ENCODE data around the gene PIKFYVE.
"Not testable (repeated sequence)": the region's sequence is repeated elsewhere in the genome, so short reads cannot be mapped to it uniquely, and the experiment has no call there.

The PIKFYVE gene, protein sequence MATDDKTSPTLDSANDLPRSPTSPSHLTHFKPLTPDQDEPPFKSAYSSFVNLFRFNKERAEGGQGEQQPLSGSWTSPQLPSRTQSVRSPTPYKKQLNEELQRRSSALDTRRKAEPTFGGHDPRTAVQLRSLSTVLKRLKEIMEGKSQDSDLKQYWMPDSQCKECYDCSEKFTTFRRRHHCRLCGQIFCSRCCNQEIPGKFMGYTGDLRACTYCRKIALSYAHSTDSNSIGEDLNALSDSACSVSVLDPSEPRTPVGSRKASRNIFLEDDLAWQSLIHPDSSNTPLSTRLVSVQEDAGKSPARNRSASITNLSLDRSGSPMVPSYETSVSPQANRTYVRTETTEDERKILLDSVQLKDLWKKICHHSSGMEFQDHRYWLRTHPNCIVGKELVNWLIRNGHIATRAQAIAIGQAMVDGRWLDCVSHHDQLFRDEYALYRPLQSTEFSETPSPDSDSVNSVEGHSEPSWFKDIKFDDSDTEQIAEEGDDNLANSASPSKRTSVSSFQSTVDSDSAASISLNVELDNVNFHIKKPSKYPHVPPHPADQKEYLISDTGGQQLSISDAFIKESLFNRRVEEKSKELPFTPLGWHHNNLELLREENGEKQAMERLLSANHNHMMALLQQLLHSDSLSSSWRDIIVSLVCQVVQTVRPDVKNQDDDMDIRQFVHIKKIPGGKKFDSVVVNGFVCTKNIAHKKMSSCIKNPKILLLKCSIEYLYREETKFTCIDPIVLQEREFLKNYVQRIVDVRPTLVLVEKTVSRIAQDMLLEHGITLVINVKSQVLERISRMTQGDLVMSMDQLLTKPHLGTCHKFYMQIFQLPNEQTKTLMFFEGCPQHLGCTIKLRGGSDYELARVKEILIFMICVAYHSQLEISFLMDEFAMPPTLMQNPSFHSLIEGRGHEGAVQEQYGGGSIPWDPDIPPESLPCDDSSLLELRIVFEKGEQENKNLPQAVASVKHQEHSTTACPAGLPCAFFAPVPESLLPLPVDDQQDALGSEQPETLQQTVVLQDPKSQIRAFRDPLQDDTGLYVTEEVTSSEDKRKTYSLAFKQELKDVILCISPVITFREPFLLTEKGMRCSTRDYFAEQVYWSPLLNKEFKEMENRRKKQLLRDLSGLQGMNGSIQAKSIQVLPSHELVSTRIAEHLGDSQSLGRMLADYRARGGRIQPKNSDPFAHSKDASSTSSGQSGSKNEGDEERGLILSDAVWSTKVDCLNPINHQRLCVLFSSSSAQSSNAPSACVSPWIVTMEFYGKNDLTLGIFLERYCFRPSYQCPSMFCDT (N-terminal part only)

DNA sequence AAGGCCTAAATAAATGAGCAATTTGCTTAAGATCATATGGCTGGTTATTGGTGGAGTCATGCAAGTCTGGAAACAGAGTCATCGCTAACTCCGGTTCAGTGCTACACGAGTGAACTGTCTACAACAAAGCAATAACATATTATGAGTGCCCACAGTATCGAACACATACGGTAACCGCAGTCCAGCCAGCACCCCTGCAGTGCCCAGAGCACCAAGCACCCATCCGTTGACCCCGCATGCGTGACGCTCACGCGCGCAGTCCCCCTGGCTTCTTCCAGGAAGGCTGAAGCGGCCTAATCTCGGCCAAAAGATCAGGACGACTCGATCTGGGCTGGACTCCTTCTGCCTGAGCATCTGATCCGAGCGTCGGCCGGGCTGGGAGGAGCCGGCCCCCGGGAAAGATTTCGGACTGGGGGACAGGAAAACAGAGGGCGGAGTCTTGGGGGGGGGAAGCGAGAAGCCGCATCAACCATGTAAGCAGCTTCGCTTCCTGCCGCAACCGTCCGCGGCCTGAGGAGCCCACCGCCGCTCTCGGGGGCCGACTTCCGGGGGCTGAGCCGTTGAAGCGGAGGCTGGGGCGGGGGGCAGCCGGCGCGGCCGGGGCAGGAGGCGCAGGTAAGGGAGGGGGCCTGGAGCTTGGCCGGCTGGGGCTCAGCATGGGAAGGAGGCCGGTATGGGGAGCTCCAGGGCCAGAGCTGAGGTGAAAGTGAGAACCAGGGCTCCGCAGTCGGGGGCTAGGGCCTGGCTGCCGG lies at the start of gene PIKFYVE:
Gene PIKFYVE, plus strand, starts transcription at position 455 of the 752 bp plus-strand sequence. CDS start 5,265 bp downstream, outside the sequence.
- DNase-seq, result peak; percentile 93

DNA sequence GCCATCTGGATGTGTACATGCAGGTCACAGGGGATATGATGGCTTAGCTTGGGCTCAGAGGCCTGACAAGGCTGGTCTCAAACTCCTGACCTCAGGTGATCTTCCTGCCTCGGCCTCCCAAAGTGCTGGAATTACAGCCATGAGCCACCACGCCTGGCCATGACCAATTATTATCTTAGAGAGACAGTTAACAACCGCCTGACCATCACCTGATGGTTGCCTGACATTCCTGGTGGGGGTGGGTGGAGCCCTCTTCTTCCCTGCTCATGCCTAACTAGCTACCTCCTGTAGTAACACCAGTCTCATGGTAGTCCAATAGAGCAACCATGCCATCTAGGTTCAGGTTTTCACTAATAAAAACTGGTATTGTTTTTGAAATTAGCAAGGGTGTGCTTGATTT lies 44.2 kb upstream of the PIKFYVE start:
- DNase-seq, result not testable (repeated sequence)

DNA sequence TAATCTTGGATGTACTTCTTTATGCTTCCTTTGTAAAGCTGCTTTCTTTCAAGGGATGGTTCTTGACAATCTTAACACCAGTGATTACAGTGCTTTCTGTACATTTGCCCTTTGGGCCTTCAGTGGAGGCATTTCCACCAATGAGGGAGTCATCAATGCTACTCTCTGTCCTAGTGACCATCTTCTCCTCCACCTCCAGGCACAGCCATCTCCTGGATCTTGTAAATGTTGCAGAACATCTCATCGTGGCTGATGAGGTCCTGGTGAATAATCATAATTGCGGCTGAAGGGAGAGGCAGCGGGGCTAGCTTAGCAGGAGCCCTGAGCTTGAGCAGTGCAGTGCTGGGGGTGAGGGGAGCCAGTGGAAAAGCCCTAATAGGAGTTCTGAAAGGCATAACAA lies 43.7 kb upstream of the PIKFYVE start:
- DNase-seq, result no peak

DNA sequence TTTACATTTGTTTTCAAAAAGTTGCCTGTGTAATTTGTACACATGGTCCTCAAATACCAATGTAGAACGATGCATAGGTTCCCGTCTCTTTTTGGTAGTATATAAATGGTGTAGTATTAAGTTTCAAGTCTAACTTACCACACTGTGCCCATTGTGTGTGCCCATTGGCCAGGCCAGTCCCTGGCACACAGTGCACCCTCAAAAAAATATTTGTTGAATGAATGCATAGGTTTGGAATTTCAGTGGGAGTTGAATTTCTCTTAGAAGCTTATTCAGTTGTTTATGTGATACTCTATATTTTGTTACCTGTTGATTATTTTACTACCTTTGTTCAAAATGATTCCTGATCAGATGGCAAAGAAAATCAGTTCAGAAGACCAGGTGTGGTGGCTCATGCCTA lies 41.3 kb upstream of the PIKFYVE start:
- DNase-seq, result no peak

DNA sequence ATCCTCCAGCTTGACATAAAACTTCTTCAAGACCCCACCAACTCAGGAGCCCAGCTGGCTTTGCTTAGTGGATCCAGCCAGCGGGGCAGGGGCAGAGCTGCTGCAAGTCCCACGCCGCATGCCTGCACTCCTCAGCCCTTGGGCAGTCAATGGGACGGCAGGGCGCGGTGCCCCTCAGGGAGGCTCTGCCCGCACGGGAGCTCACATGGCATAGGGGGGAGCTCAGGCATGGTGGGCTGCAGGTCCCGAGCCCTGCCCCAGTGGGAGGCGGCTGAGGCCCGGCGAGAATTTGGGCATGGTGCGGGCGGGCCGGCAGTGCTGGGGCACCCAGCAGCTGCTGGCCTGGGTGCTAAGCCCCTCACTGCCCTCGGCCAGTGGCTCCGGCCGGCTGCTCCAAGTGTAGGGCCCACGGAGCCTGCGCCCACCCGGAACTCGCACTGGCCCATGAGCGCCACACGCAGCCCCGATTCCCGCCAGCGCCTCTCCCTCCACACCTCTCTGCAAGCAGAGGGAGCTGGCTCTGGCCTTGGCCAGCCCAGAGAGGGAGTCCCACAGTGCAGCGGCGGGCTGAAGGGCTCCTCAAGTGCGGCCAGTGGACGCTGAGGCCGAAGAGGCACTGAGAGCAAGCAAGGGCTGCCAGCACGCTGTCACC lies 38.3 kb upstream of the PIKFYVE start:
- no peak for DNase-seq

DNA sequence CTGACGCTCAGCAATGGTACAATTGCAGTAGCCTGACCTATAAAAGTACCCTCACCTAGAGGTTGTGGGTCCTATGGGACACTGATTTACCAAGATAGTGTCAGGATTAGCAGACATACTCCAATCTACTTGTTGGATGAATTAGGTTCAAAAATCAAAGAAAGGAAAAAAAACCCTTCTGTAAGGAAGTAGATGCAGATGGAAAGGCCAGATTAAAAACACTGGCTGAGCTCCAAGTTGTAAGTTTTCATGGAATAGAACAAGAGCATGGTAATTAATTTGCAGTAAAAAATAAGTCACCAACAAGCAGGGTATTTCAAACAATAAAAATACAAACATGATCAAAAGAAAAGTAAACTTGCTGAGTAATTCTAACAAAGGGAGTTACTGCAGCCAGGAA lies 37.6 kb upstream of the PIKFYVE start:
- no peak for DNase-seq

DNA sequence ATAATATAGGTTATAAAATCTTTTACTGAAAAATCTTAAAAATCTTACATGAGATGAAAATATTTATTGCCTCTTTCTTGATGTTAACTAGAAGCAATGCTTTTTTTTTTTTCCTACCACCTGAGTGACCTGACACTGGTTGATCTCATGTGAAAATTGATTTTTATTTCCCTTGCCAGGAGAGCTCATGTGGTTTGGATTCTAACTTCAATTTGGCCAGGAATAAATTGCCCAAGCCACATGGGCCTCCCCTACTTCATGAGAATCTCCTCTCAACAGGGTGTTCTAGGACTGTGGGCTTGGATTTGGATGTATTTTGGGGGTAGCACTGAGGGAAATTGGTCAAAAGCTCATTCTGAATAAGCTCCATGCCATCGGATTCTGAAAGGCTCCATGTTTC lies 31.3 kb upstream of the PIKFYVE start:
- no peak for DNase-seq

DNA sequence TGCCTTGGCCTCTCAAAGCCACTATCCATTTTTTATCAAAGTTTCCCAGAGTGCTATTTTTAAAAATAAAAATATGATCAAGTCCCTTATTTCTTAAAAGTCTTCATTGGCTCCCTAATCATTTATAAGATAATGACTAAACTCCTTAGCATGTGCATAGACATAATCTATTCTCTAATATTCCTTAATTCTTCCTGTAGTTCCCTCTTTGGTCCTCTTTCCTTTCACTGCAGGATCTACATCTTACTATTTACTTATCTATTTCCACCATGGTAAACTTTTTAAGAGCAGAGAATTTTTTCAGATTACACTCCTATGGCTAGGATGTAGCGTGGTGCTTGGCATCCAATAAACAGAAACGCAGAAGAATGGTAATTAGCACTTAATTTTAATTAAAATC lies 30.2 kb upstream of the PIKFYVE start:
- no peak for DNase-seq

DNA sequence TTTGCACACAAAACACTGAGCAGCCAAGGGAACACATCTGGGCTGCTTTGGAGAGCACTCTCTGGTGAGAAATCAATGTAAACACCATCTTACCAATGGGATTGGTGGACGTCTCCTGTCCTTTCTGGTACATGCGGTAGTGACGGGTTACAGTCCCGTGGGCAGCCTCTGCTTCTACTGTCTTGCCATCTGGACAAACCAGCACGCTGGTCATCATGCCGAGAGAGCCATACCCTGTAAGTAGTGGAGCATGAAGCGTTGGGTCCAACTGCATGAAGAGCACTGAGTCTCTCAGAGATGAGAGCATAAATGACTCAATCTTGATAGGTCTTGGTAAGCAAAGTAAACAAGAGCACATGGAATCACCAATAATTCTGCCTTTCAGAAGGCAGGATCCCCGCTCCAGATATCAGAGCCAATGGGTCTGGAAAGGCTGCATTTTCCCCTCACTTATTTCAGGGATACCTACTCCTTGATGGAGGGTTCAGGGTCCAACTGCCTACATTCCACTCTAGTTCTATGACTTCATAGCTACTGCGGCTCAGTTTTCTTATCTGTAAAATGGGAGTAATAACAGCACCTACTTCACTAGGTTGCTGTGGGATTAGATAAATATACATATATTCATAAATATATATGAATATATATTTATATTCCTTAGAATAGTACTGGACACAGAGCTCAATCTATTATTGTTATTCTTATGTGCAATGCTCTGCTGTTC lies 26.1 kb upstream of the PIKFYVE start:
- DNase-seq, result no peak

DNA sequence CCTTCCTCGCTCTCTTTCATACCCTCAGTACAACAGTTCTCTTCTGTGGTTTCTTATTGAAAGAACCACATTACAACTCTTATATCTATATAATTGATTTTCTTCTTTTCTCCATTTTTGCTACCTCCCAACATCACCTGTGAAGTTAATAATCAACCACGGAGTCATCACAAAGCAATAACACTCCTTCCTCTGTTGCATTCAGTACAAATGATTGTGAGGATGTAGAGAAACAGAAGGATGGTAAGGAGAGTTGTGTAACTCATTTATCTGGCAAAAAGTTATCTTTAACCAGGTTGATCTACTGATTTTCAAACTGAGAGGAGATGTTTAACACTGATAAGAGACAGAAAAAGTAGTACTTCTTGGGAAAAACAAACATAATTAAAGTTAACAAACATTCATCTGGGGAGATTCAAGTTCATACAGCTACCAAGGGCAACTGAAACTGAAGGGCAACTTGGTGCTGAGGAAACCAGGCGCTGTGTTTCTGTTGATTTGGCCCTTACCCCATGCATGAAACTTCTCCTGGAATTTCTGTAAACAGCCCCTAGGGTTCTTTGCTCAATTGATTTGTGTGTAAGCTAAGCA lies 25.3 kb upstream of the PIKFYVE start:
- no peak for DNase-seq

DNA sequence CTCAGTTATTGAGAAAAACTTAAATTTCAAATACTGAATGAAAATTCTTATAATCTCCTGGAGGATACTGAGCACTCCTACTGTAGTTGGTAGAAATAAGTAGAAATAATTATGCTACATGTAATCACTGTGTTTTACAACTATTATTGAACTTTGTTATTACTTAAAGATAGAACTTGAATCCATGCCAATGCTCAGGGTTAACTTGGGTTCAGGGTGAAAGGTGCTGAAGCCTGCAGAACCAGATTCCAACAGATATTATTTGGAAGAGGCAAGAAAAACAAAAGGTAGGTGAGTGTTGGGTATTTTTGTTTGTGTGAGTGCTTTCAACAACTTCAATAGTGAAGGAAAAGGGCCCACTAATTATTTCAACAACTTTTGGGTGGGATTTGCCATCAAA lies 21.6 kb upstream of the PIKFYVE start:
- DNase-seq, result no peak

DNA sequence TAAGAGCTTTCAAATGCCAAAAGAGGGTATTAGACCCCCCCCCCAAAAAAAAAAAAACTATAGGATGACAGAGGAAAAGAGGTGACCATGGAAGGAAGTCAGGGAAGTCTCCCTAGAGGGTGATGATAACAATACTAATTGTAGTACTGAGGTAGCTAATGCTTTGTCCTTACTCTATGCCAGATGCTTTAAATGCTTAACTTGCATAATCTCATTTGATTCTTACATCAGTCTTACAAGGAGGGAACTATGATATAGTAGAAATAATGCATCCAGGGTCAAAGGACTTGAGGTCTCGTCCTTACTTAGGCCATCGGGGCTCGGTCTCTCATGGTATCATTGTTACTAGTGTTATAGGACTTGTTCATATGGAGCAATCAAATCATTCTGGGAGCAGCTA lies 20.3 kb upstream of the PIKFYVE start:
- DNase-seq, result no peak

DNA sequence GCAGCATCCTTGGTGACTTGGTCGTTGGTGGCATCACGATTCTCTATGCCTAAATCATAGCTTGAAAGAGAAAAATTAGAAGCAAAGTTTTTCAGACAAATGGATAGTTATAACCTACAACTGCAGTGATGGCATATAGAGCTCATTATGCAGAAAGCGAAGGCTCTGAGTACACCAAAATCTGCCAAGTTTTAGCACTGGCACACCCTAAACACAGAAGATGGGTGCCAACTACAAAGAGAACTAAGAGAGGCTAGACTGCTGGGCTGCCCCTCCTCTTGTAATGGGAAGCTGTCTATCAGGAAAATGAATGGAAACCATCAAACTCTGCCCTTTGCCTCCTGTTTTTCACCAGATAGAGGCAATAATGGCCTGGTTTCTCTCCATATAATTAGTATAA lies 17.5 kb upstream of the PIKFYVE start:
- DNase-seq, result no peak

DNA sequence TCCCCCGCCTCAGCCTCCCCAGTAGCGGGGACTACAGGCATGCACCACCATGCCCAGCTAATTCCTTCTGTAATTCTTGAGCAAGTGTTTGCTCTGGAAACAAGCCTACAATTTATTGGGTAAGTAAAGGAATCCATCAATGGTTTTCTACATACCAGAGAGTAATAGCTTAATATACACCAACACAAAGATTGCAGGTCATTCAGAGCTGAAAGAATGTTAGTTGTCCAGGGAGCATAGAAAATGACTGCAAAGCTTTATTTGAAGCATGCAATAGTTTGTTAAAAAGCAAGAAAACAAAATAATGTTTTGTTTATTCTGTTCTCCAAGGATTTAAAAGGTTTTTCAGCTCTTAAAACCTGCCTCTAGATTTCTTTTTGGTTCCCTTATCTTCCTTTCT lies 16.8 kb upstream of the PIKFYVE start:
- DNase-seq, result no peak

DNA sequence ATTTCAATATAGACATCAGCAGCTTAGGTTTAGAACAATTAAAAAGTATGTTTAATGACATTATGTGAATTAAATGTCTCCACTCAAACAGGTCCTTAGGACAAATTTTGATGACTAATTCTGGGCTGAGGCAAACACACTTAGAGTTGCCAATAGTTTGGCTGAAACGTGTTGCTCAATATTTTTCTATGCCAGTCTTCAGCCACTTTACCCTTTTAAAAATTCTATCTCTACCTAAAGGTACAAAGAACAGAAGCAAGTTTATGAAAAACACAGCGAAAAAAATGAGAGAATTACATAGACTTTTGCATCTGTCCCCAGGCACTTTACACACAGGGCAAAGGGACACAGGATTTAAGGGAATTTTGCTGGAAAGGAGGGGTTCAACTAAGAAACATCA lies 15.7 kb upstream of the PIKFYVE start:
- DNase-seq, result no peak

DNA sequence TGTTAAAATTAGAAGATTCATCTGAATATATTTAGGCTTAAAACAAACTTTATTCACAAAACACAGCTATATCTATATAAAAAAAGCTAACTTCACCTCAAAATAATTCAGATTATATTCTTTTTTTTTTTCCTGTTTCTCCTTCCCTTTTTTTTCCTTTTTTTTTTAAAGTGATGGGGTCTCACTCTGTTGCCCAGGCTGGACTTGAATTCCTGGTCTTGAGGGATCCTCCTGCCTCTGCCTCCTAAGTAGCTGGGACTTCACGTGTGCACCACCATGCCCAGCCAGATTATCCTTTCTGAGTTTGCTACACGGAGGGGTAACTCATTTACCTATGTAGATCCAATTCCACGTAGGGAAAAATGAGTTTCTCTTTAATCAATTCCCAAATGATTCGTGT lies 15.0 kb upstream of the PIKFYVE start:
- no peak for DNase-seq

DNA sequence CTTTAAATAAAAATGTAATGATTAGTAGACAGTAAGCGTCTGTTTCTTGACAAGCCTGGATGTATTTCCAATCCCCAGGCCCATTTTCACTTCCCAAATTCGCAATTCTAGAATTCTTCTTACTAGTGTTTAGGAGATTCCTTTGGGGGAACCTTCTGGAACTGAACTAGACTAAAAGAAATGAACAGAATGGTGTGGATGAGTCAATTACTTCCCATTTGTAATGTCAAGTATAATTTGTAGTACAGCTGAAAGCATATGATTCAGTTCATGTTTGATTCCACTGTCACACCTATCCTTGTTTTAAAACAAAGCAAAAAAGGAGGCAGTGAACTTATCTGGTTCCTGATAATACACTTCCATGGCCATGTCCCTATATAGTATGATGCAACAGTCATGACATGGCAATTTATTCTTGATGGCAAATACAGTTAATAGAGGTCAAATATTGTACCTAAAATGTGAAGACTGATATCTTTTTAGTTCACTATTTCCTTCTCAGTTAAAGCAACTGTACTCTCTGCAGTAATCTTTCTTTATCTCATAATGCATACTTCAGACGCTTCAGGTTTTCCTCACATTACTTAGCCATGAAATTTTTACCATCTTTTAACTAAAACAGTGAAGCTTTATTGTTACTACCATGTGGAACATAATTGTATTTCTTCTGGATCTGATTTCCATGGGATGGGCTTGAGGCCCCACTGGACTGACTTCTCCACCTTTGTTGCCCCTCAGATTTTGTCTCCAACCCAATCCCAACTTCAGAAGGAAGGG lies 13.2 kb upstream of the PIKFYVE start:
- no peak for DNase-seq

DNA sequence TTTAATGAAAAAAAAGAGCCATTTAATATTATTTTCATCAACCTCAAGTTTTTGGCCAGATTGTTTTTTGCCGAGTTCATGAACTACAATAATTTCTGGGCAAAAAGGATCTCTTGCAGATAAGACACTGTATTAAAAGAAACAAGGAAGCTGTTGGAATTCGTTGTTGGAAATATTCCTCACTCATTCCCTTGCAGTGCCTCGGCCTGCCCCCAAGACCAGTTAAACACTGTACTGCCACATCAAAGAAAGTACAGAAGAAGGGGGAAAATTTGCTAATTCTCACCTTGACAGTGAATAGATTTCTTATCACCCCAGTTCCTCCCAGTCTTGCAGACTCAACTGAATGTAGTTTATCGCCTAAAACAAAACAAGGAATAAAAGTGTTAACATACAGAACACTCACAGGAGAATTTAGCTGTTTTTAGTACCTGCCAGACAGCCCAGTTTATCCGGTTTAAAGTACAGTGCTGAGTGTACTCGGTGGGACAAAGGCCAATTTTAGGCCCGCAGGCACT lies 12.4 kb upstream of the PIKFYVE start:
- no peak for DNase-seq

DNA sequence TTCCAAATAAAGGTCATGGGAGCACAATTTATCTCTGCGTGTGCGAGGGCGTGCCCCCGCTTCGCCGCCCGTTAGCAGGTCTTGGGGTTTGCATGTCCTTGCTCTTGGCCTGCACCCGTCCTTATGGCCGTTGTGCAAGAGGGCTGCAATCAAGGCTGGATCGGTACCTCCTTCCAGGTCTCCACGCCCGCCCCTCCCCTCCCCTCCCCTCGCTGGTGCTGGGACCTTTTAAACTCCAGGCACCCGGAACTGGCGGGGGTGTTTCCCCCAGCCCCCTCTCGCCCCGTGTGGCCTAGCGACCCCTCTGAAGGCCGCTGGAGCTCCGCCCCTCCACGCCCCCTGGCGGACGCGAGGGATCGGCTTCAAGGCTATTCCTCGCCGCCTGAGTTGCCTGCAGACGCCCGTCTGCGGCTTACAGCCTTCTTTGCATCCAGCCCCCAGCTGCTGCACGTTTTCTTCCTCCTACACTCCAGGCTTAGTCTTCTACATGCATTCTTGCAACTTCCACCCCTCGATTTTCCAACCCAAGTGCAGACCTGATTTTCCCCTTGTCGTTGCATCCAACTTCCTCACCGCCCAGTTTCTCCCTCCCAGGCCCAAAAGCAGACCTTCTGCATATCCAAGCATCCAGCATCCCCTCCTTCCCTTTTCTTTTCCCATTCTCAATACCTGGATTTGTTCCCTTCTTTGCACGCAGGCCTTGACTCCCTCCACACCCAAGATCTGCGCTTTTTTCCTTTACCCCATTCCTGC lies 11.8 kb upstream of the PIKFYVE start:
- peak; percentile 49 for DNase-seq
